ENCODE data around the gene STARD3.

The STARD3 gene

DNA sequence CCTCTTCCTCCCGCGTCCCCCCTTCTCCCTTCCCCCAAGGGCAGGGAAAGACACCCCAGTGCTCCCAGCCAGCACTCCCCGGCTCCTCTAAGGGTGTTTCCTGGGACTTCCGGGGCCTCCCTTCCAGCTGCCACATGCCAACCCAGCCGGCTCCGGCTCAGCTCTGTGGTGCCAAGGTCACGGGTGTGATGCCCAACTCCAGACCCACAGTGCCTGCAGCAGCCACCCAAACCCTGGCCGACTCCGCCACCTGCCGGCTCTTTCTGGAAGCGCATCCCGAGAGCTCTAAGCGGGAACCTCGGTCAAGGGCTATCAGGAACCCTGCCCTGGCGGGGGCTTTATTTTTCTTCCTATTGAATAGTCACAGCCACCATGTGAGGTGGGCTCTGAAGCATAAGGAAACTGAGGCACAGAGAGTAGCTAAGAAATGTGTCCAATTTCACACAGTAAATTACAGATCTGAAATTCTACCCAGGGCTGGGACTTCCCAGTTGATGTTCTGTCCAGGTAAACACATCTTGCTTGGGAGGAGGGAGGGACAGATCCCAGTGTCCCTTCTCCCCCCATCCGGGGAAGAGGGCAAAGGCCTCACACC is 13.5 kb upstream of the STARD3 start:
- Histone ChIP-seq H3K27ac (no peak overlapping the region), H3K4me3 (no peak overlapping the region)
- DNase-seq (ENCODE audit: low spot score): peak; percentile 85
- TF ChIP-seq, protein P1, sequence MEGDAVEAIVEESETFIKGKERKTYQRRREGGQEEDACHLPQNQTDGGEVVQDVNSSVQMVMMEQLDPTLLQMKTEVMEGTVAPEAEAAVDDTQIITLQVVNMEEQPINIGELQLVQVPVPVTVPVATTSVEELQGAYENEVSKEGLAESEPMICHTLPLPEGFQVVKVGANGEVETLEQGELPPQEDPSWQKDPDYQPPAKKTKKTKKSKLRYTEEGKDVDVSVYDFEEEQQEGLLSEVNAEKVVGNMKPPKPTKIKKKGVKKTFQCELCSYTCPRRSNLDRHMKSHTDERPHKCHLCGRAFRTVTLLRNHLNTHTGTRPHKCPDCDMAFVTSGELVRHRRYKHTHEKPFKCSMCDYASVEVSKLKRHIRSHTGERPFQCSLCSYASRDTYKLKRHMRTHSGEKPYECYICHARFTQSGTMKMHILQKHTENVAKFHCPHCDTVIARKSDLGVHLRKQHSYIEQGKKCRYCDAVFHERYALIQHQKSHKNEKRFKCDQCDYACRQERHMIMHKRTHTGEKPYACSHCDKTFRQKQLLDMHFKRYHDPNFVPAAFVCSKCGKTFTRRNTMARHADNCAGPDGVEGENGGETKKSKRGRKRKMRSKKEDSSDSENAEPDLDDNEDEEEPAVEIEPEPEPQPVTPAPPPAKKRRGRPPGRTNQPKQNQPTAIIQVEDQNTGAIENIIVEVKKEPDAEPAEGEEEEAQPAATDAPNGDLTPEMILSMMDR (IDR thresholded peaks at IDR 0.05): peak; percentile 78

DNA sequence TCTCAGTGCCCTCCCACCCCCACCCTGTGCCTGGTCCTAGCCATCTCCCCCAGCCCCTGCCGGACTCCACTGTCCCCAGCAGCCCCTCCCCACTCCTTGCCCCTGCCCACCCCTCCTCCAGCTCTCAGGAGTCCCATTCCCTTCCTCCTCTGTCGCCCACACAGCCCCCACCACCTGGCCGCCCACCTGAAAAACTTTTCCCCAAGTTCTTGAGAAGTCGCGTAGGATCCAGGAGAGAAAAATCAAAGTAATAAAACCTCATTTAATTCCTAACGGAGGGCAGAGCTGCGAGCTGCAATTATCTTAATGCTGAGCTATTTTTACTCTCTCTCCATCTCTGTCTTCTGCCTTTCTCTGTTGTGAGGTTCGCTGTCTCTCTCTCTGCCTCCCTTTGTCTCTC is 12.6 kb upstream of the STARD3 start:
- no peak for DNase-seq (ENCODE audit: low spot score)
- TF ChIP-seq, protein P1 (IDR thresholded peaks at IDR 0.05): no peak
- no peak overlapping the region for H3K4me3 ChIP-seq
- no peak overlapping the region for H3K27ac ChIP-seq

DNA sequence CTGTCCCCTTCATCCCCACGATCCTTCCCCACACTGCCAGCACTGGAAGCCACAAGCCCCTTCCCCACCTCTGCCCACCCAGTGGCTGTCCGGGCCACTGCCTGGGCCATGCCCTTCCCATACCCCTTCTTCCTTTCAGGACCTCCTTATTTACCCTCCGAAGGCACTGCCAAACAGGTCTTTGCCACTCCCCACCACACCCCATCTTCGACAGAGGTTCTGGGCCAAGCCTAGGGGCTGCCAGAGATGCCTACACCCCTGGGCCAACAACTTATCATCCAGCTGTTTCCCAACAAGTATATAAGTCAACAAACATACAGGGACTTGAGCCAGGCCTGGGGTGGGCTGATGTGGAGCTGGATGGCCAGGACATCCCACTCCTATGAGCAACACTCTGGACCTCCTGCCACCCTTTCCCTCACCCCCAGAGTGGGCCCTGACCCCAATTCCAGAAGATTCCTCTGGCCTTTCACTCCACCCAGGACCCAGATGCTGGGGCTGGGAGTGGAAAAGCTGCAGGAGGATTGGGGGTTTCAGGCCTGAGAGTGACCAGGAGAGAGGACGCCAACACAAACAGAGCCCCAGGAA is 11.7 kb upstream of the STARD3 start:
- Histone ChIP-seq H3K4me3 (no peak overlapping the region), H3K27ac (no peak overlapping the region)
- DNase-seq (ENCODE audit: low spot score): no peak
- TF ChIP-seq, protein P1 (IDR thresholded peaks at IDR 0.05): no peak

DNA sequence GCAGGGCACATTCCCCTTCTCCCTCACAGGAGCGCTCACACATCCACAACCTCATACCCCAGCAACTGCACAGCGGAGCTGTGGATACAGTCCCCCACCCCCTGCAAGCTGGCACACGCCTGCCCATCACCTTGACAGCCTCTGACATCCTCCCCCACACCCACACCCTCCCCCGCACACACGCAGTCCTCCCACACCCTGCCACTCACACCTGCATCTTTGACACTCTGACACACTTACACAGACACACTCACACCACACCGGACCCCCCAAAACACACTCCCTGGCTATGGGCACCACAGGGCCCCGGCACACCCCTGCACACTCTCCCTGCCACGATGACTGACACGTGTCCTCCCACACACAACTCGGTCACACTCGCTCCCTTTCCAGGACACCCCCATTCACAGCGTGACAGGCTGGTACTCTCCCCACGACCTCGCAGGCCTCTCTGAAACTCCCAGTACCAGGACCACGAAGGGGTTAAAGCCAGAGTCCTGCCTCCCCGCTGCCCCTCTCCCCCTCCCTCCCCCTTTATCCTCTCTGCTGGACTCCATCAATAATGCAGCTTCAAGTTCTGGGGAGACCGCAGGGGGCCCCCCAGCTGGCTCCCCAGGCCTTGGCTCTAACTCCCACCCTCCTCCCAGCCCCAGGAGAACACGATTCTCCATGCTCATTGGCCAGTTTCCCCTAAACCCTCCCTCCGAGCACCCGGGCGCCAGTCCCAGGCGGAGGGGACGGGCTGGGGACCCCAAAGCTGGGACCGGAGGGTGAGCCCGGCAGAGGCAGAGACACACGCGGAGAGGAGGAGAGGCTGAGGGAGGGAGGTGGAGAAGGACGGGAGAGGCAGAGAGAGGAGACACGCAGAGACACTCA is 10.5 kb upstream of the STARD3 start, which contains the start of gene PPP1R1B:
PPP1R1B (plus strand) TSS at position 782 of the 876 bp plus-strand sequence. CDS start 441 bp downstream, outside the sequence.
- TF ChIP-seq, protein P1 (IDR thresholded peaks at IDR 0.05): no peak
- peak within 1 kb of the TSS; percentile 64 for H3K4me3 ChIP-seq
- no peak for DNase-seq (ENCODE audit: low spot score)
- peak within 1 kb of the TSS in 1 of 2 donors; percentile 15 for H3K27ac ChIP-seq

DNA sequence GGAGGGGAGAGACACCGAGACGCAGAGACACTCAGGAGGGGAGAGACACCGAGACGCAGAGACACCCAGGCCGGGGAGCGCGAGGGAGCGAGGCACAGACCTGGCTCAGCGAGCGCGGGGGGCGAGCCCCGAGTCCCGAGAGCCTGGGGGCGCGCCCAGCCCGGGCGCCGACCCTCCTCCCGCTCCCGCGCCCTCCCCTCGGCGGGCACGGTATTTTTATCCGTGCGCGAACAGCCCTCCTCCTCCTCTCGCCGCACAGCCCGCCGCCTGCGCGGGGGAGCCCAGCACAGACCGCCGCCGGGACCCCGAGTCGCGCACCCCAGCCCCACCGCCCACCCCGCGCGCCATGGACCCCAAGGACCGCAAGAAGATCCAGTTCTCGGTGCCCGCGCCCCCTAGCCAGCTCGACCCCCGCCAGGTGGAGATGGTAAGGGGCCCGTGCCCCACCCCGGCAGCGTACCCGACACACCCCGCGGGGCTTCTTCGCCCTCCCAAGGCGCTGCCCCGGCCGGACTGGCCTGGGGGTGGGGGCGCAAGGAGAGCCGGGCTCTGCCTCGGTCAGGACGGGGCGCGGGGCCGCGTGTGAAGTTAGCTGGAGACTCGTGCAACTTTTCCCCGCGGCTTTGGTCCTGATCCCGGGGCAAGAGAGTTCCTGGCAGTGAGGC is 9.8 kb upstream of the STARD3 start:
- no peak for DNase-seq (ENCODE audit: low spot score)
- TF ChIP-seq, protein P1 (IDR thresholded peaks at IDR 0.05): no peak
- Histone ChIP-seq H3K4me3 (peak overlapping the region; percentile 64), H3K27ac (peak overlapping the region in 1 of 2 donors; percentile 15)

DNA sequence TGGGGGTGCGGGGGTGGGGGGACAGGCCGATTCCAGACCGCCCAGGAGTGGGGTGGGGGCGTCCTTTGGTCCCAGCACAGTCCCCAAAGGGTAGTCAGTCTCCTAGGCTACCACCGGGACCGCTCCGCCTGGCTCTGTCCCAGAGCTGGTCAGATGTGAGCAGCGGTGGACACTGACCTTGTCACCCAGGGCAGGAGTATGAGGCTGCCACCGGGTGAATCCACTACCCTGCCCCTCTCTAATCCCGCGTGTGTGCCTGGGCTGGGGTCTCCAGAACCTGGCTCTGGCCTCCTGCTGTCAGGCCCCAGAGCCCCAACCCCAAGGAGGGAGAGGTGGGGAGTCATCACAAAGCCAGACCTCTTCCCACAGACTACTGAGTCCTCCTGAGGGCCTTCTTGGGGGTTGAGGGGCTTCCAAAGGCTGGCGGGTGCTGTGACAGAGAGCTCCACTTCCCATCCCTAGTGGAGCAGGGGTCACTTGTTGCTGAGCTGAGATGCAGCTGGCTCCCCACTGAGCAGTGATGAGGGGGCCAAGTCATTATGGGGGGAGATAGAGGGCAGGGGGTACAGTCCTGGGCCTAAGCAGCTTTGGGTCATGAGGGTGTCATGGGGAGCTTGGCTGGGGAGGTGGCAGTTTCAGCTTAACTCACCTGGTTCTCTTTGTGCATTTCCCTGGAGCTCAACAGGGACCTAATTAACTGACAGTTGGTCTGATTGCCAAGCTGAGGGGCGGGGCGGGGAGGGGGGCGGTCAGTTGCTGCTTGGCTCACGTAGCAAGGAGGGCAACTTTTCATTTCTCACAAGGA is 9.0 kb upstream of the STARD3 start:
- Histone ChIP-seq H3K4me3 (peak overlapping the region; percentile 64), H3K27ac (no peak overlapping the region)
- no peak for DNase-seq (ENCODE audit: low spot score)
- TF ChIP-seq, protein P1 (IDR thresholded peaks at IDR 0.05): no peak
